GM18511 (cell line): Measurements from ENCODE around the gene UBE2D4.
"Not testable (repeated sequence)": the region's sequence is repeated elsewhere in the genome, so short reads cannot be mapped to it uniquely, and the experiment has no call there.

Experiments
- ATAC-seq: cut with Tn5 transposase; IDR thresholded peaks from one replicate; pipeline ENCODE4 v1.9.1; 2021; ENCODE audit warnings: mild to moderate bottlenecking, moderate library complexity; ENCODE audit not compliant: unreplicated experiment

The UBE2D4 gene

GRCh38 chr7:43925984-43926797 is at the start of gene UBE2D4:
TSS of gene UBE2D4 (plus strand) at chr7:43926436. CDS start at chr7:43926533, 97 bp downstream.
- peak; percentile 92 for ATAC-seq

DNA sequence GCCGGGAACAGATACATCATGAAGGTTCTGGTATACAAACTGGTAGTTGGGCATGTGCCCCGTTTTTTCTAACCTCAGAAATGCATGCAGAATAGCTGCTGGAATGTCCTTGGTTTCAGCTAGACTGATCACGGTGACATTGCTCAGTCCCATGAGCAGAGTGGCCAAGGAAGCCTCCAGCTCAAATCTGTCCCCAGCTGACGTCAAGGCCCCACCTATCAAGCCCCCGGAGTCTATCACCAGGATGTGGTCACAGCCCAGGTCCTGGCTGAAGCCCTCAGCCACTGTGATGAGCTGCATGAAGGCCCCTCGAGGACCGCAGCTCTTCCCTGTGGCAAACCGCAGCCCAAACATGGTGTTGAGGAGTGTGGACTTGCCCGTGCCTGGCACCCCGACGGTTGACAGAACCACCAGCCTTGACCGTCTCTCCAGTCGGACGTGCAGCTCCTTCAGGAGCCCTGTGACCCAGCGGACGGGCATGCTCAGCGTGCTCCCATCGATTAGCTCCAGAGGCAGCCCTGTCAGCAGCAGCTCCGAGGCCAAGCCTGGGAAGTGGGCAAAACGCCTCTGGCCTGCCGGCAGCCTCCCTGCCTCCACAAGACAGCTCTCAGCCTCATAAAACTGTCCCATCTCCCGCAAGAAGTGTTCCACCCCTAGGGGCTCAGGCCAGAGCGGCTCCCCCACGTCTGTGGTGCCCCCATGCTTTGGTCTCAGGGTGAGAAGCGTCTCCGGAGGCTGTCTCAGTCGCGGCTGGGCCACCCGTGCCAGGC is 49.1 kb upstream of the UBE2D4 start:
- no peak for ATAC-seq

DNA sequence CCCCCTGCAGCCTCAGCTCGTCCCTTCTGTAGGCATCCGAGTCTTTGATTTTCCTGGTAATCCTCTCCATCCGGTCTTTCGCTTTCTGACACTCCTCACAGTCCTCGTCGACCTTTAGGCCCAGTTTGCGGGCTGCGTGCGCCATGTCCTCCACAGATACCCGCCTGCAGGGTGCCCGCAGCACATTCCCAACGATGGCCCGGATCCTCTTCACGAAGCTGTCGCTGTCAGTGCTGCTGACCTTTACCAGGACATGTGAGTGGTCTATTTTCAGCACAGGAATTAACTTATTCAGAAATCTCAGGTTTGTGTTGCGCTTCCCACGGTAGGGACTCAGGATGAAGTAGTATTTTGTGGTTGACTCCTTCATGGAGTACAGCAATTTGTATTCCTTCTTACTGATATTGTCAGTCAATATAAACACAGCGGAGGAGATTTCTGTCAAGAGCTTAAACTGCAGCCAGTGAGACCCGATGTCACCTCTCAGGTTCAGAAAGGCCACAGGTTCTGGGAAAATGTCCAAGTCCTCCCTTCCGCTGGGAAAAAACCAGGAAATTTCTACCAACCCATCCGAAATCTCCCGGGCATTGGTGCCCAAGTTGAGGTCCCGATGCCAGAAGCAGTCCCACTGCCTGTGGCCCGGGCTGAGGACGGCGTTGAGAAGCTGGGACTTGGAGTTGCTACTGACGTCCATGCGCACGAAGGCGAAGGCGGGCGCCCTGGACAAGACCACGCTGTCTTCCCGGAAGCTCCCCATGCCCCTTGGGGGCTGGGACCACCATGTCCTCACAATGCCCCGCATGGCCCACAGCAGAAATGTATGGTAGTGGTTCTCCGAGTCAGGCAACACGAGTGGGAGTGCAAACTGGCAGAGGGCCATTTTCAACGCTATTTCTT is 48.0 kb upstream of the UBE2D4 start:
- ATAC-seq = no peak

DNA sequence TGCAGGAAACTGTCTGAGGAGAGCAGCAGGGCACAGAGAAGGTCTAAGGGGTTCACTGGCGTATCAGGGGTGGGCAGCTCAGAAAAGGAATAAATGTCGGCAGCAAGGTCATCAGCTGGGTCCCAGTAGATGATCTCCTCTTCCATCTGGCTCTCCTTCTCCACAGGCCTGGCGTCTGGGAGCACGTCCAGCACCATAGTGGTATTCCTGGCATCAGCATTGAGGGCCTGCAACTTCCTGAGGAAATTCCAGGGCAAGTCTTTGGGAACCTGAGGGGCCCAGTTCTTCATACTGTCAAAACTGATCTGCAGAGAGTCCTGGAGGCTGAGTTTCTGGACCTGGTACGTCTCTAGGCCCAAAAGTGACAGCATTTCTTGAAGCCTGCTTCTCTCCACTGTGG is 47.4 kb upstream of the UBE2D4 start:
- no peak for ATAC-seq

- ATAC-seq = no peak
Observed at GRCh38 chr7:43879477-43879876, 46.8 kb upstream of the UBE2D4 start.

DNA sequence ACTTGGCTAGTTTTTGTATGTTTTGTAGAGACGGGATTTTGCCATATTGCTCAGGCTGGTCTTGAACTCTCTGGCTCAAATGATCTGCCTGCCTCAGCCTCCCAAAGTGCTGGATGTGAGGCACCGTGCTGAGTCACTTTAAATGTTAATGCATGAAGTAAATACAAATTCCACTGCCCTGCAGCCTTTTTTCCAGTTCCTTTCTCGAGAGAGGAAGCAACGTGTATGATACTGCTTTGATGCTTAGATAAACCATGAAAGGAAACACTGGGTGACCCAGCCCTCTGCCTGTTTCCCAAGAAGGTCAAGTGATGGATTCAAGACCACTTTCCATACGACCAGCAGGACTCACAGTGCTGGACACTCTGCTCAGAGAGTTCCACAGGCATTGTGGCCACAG is 45.6 kb upstream of the UBE2D4 start:
- no peak for ATAC-seq

- ATAC-seq = no peak
Observed at GRCh38 chr7:43884209-43884608, 42.0 kb upstream of the UBE2D4 start.

- no peak for ATAC-seq
Observed at GRCh38 chr7:43884617-43885016, 41.6 kb upstream of the UBE2D4 start.

- ATAC-seq = no peak
Observed at GRCh38 chr7:43888993-43889945, 37.0 kb upstream of the UBE2D4 start.

- ATAC-seq = no peak
Observed at GRCh38 chr7:43890468-43890867, 35.8 kb upstream of the UBE2D4 start.

DNA sequence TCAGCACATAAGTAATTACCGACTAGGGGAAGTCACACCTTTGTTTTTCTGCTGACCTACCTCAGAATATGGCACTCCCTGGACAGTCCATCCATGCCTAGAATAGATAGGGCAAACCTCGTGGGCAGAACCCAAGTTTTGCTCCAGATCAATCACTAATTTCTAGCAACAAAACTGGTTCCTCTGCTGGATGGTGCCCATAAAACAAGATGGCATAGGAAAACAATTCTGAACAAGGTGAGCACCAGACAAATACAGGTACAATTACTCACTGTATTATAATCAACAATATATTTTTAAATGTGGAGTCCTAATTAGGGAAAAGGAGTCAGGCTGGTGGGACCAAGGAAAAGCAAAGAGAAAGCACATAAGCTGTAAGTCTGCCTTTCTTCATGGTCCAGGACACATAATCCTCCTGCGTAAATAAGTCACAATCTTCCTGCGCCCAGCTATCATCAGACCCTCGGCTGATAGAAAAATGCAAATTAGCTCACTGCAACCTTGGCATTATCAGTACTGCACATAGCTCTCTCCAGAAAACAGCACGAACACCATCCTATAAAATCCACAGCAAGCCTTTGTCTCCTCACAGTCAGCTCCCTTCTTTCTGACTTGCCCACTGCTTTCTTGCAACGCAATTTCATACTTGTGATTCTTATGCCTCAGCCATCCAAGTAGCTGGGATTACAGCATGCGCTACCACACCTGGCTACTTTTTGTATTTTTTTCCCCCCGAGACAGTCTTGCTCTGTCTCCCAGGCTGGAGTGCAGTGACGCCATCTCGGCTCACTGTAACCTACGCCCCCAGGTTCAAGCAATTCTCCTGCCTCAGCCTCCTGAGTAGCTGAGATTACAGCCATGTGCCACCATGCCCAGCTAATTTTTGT is 34.9 kb upstream of the UBE2D4 start:
- ATAC-seq = no peak

DNA sequence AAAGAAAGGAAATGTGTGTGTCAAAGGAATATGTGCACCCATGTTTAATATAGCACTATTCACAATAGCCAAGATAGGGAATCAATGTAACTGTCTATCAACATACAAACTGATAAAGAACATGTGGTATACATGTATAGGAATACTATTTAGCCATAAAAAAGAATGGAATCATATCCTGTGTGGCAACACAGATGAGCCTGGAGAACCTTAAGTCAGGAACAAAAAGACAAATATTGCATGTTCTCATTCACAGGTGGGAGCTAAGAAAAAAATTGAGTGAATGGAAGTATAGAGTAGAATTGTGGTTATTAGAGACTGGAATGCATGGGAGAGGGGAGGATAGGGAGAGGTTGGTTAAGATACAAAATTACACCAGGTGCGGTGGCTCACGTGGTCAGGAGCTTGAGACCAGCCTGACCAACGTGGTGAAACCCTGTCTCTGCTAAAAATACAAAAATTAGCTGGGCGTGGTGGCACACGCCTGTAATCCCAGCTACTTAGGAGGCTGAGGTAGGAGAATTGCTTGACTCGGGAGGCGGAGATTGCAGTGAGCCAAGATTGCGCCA is 30.3 kb upstream of the UBE2D4 start:
- no peak for ATAC-seq

DNA sequence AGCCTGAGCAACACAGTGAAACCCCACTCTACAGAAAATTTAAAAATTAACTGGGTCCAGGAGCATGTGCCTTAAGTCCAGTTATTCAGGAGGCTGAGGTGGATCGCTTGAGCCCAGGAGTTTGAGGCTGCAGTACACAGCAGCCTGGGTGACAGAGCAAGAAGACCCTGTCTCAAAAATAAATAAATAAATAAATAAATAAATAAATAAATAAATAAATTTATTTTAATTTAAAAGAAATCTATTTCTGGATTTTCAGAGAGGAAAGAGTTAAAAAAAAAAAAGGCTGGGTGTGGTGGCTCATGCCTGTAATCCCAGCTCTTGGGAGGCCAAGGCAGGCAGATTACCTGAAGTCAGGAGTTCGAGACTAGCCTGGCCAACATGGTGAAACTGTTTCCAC is 27.7 kb upstream of the UBE2D4 start:
- ATAC-seq = not testable (repeated sequence)

DNA sequence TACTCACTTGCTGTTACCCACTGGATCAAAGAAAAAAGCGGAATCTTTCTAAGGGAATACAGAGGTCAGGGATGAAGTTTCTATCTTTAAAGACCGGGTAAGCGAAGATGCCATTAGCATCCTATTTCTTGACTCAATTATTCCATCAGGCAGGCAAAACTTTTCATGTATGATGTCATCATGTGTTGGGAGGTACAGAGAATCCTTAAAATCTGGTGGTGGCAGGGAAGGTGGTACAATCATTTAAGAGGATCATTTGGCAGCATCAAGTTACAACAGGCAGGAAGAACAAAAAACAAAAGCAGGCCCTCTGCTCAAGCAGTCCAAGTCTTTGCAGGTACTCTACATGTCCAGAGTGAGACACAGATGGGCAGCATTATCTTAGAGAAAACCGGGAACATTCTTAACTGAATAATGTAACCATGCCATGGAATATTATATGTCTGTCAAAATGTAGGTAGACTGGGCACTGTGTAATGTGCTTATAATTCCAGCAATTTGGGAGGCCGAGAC is 23.6 kb upstream of the UBE2D4 start:
- ATAC-seq = no peak

GRCh38 chr7:43904533-43905208 is 21.6 kb upstream of the UBE2D4 start:
- no peak for ATAC-seq

GRCh38 chr7:43905209-43905946 is 20.9 kb upstream of the UBE2D4 start:
- ATAC-seq = no peak

DNA sequence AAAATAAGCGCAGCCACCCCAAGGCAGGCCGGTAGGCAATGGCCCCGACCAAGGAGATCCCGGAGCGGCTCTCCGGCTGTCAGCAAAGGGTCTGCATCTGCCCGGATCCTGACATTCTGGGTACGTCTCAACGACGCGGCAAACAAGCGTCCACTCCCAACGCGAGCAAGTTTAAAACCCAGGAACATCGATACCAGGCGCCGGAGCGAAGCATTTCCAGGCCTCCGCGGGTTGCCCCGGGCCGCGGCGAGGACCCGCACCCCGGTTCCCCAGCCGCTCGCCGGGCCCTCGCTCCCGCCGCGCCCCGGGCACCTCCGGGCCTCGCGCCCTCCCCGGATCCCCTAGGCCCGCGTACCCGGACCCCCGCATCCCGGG is 20.3 kb upstream of the UBE2D4 start:
- peak; percentile 52 for ATAC-seq
